Keratinocyte (primary cell): ENCODE results near the gene MUL1. TPM values are rescaled to one million over a fixed set of nuclear protein-coding genes. Genes with fewer than 3 reads are reported as not detected.
A peak's percentile ranks its signal among the peaks of the same experiment; 100 is the strongest.

Experiments
- DNase-seq: peaks from one replicate; pipeline ENCODE4 v3.0.0-alpha.2; 2011; ENCODE audit warnings: low read depth, missing footprints, low spot score
- FAIRE-seq: peaks from 2 replicates; lab custom pipeline; 2011; peaks lifted over from hg19 to GRCh38; lab: Jason Lieb, UNC
- H2AFZ ChIP-seq: 2 replicates; pipeline ENCODE4 v1.6.0; 2012; ENCODE audit warnings: low read length, control low read depth, inconsistent platforms; ENCODE audit not compliant: control insufficient read depth
- H3K27ac ChIP-seq: 2 replicates; pipeline ENCODE4 v1.5.1; 2011; ENCODE audit warnings: low read length; ENCODE audit not compliant: control insufficient read depth, insufficient read depth
- H3K27me3 ChIP-seq: 3 replicates; pipeline ENCODE4 v1.6.0; 2011; ENCODE audit warnings: low read length; ENCODE audit not compliant: control insufficient read depth, insufficient read depth; ENCODE audit errors: extremely low read depth
- H3K36me3 ChIP-seq, 2 experiments: 2 replicates in 1 of 2; 3 replicates in 1 of 2; pipeline ENCODE4 v1.5.1; 2011; ENCODE audit warnings: low read length in 2 of 2, mild to moderate bottlenecking in 1 of 2; ENCODE audit not compliant: control insufficient read depth in 2 of 2, insufficient read depth in 2 of 2; ENCODE audit errors: extremely low read depth in 1 of 2
- H3K4me1 ChIP-seq: 3 replicates; pipeline ENCODE4 v1.5.1; 2011; ENCODE audit warnings: low read length; ENCODE audit not compliant: control insufficient read depth, insufficient read depth; ENCODE audit errors: extremely low read depth
- H3K4me2 ChIP-seq: 3 replicates; pipeline ENCODE4 v1.6.0; 2011; ENCODE audit warnings: low read depth, low read length; ENCODE audit not compliant: control insufficient read depth, insufficient read depth; ENCODE audit errors: extremely low read depth
- H3K4me3 ChIP-seq, 3 experiments: fragments of 200-600 bp in 1 of 3; sonication (generic) in 1 of 3; 2 replicates in 2 of 3; 3 replicates in 1 of 3; pipeline ENCODE4 v1.5.1; 2011 to 2016; ENCODE audit warnings: low read length in 3 of 3, mild to moderate bottlenecking in 3 of 3, control low read depth in 2 of 3, inconsistent platforms in 1 of 3, low read depth in 1 of 3, mixed read lengths in 1 of 3, mixed run types in 1 of 3, moderate library complexity in 1 of 3; ENCODE audit not compliant: control insufficient read depth in 2 of 3, insufficient read depth in 2 of 3; ENCODE audit errors: extremely low read depth in 1 of 3
- H3K79me2 ChIP-seq: 2 replicates; pipeline ENCODE4 v1.6.0; 2012; ENCODE audit warnings: low read length; ENCODE audit not compliant: control insufficient read depth, insufficient read depth
- H3K9ac ChIP-seq: 3 replicates; pipeline ENCODE4 v1.6.0; 2011; ENCODE audit warnings: low read length; ENCODE audit not compliant: control insufficient read depth, insufficient read depth; ENCODE audit errors: extremely low read depth
- H3K9me1 ChIP-seq: 3 replicates; pipeline ENCODE4 v1.6.0; 2011; ENCODE audit warnings: low read length; ENCODE audit not compliant: control insufficient read depth, insufficient read depth; ENCODE audit errors: extremely low read depth
- H3K9me3 ChIP-seq: 2 replicates; pipeline ENCODE4 v1.5.1; 2012; ENCODE audit warnings: low read depth, low read length; ENCODE audit not compliant: control insufficient read depth
- H4K20me1 ChIP-seq: 3 replicates; pipeline ENCODE4 v1.6.0; 2011; ENCODE audit warnings: low read length; ENCODE audit not compliant: control insufficient read depth, insufficient read depth; ENCODE audit errors: extremely low read depth
- CTCF ChIP-seq, 3 experiments: IDR thresholded peaks in 1 of 3; conservative IDR thresholded peaks in 1 of 3; optimal IDR thresholded peaks in 1 of 3; 2 replicates in 2 of 3; 3 replicates in 1 of 3; pipeline versions ENCODE3 to v1.5.1; 2011; ENCODE audit warnings: low read length in 3 of 3, mild to moderate bottlenecking in 3 of 3, moderate library complexity in 2 of 3, control low read depth in 1 of 3, inconsistent platforms in 1 of 3; ENCODE audit not compliant: insufficient read depth in 2 of 3; ENCODE audit errors: extremely low read depth in 1 of 3
- EZH2 ChIP-seq: IDR thresholded peaks from one replicate; pipeline ENCODE4 v1.6.1; 2012; ENCODE audit warnings: inconsistent platforms, mild to moderate bottlenecking, low read length, moderate library complexity
- dilution Hi-C: fragments of 300-500 bp; cut with MboI; formaldehyde crosslinking; loops from one replicate; pipeline ENCODE4 v1.7.0; 2020; ENCODE audit warnings: low sequenced_read_pairs; ENCODE audit not compliant: extremely low pct_ligation_motif_present
- polyA plus RNA-seq, 5 experiments: library from polyadenylated mRNA; depleted of rRNA in 3 of 5; stranded (reverse) in 3 of 5; stranded (forward) in 1 of 5; unstranded in 1 of 5; fragments of >200 nt; gene quantifications; 1 replicate in 1 of 5; 2 replicates in 3 of 5; 3 replicates in 1 of 5; pipeline versions ENCODE4 v1.2.1 to v1.2.3, GENCODE V29; 2011 to 2012; ENCODE audit warnings: missing spikeins in 2 of 5, low read depth in 1 of 5, low replicate concordance in 1 of 5

The MUL1 gene
- polyA plus RNA-seq, 1 donor (not counting 4 experiments of a cell fraction or from before 2014, with no cell fraction given), result 28.2 TPM

- H3K27ac ChIP-seq, result no peak overlapping the region
- no peak overlapping the region for H3K4me3 ChIP-seq
- no peaks in the 10 kb centered on the region for H3K27me3 ChIP-seq
- dilution Hi-C loops, result no loop called here
- no peak overlapping the region for H3K9ac ChIP-seq
- H3K4me2 ChIP-seq, result no peak overlapping the region
- H4K20me1 ChIP-seq, result no peaks in the 10 kb centered on the region
- FAIRE-seq (no peak), DNase-seq (no peak)
- peaks cover 3% of the 10 kb centered on the region for H3K79me2 ChIP-seq
- no peak for TF ChIP-seq CTCF (optimal IDR thresholded peaks at IDR 0.05 in 1 of 3, IDR thresholded peaks at IDR 0.05 in 1 of 3, conservative IDR thresholded peaks at IDR 0.05 in 1 of 3; ENCODE audit: extremely low read depth in 1 of 3, insufficient read depth in 2 of 3, low read length in 3 of 3)
- no peaks in the 10 kb centered on the region for H3K9me3 ChIP-seq
- H3K9me1 ChIP-seq, result no peaks in the 10 kb centered on the region
- H2AFZ ChIP-seq, result no peak overlapping the region
- peaks cover 8% of the 10 kb centered on the region for H3K4me1 ChIP-seq
- no peaks in the 10 kb centered on the region for H3K36me3 ChIP-seq
Measured at GRCh38 chr1:20511518-20512428, 3.8 kb upstream of the MUL1 start.

GRCh38 chr1:20508411-20508771, 440 bp upstream of the MUL1 start:
- dilution Hi-C loops, result no loop called here
- FAIRE-seq (no peak), DNase-seq (no peak)
- peaks cover 34% of the 10 kb centered on the region for H3K79me2 ChIP-seq
- H3K9me1 ChIP-seq, result no peaks in the 10 kb centered on the region
- H3K27me3 ChIP-seq, result no peaks in the 10 kb centered on the region
- no peaks in the 10 kb centered on the region for H4K20me1 ChIP-seq
- H3K9ac ChIP-seq, result peak overlapping the region; percentile 85
- peaks cover 2 to 11% of the 10 kb centered on the region in 2 experiments for H3K36me3 ChIP-seq
- peaks cover 25% of the 10 kb centered on the region for H3K4me1 ChIP-seq
- no peak for TF ChIP-seq EZH2
- peak overlapping the region; percentile 91 for H3K4me2 ChIP-seq
- no peaks in the 10 kb centered on the region for H3K9me3 ChIP-seq
- peak overlapping the region; percentile 98 for H2AFZ ChIP-seq
- peak overlapping the region; percentile 71 for H3K27ac ChIP-seq
- H3K4me3 ChIP-seq, result peak overlapping the region; percentile 73 to 96 (median 74)
